Stimulated activated CD4-positive, alpha-beta T cell treated with anti-CD3 and anti-CD28 coated beads, Interleukin-12 subunit alpha, Interleukin-12 subunit beta, amount 100 ng/mL, for 48 hours (primary cell): ENCODE data around the gene MTSS2.

Experiments
- DNase-seq, 3 donors: peaks; one replicate each; pipeline ENCODE4 v3.0.0-alpha.2; 2020; ENCODE audit warnings: low read depth in 2 of 3, low spot score in 1 of 3

The MTSS2 gene

GRCh38 chr16:70715055-70715858 lies 29.4 kb upstream of the MTSS2 start:
- no peak for DNase-seq

DNA sequence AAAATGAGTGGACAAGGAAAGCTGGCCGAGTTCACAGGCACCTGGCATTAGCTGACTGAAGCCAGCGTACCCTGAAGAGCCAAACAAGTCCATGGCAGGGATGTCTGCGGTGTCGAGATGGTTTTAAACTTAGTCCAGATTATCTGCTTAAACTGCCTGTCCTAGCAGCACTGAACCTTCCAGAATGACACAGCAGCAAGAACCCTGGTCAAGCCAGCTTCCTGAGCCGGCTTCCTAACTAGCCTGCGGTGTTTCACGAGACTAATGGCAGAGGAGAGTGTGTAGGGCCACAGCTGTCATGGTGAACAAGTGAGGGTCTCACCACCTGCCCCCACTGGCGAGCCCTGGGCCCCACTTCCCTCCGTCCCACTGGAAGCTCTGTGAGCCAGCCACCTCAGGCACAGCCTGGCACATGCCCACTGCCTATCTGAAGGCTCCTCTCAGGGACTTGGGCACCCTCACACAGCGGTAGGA lies 28.8 kb upstream of the MTSS2 start:
- no peak for DNase-seq

GRCh38 chr16:70713824-70714223 lies 28.0 kb upstream of the MTSS2 start:
- DNase-seq = no peak

GRCh38 chr16:70713342-70713741 lies 27.5 kb upstream of the MTSS2 start:
- no peak for DNase-seq

GRCh38 chr16:70712942-70713341 lies 27.1 kb upstream of the MTSS2 start:
- DNase-seq = no peak

- DNase-seq = no peak
Measured at GRCh38 chr16:70712359-70712758, 26.5 kb upstream of the MTSS2 start.

DNA sequence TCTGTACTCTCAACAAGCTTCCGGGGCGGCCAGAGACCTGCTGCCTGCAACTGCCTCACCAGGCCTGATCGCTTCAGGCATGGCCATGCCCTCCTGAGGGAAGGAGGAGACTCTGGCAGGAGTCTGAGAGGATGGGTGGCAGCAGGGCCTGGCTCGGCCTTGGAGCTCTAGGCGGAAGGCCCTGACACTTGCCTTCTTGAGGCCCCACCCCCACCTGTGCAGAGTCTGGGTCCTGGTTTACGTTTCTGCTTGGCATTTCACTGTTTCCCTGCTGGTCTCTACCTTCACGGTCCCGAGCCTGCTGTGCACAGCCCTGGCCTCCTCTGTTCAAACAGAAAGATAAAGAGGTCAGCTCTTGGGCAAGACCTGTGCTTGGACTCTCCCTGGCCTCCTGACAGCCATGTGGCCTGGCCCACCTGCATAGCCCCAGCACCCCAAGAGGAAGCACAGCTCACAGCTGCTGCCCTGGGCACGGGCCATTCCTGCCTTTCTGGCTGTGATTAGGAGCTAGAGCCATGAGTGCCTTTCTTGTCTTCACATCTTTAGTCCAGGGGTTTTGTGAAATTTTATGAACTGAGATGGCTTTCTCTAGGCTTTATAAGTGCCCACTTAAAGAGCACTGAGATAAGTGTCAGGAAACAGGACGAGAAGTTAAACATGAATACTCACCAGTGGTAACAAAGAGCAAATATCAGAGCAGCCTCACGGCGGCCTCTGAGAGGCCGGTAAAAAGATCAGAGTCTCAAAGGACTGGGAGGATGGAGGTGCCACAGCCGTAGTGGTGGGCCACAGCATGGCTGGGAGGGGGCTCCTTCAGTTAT lies 25.6 kb upstream of the MTSS2 start:
- DNase-seq = no peak

- DNase-seq = no peak
Measured at GRCh38 chr16:70710422-70711210, 24.8 kb upstream of the MTSS2 start.

DNA sequence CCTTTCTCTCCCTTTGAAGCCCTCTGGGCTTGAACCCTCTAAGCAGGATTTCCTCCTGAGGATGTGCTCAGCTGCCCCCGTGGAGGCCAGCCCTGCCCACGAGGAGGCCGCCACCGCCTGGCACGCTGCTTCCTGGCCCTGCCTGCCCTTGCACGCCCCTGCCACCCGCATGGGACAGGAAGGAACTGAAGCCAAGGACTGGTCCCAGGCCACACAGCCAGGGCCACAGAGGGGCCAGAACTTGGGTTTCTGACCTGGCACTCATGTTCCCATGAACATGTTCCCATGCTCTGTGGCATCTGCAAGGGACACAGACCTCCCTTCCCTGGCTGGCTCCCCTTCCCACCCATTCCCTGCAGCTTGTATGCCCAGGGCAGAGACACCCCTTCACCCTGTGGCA lies 24.1 kb upstream of the MTSS2 start:
- no peak for DNase-seq

DNA sequence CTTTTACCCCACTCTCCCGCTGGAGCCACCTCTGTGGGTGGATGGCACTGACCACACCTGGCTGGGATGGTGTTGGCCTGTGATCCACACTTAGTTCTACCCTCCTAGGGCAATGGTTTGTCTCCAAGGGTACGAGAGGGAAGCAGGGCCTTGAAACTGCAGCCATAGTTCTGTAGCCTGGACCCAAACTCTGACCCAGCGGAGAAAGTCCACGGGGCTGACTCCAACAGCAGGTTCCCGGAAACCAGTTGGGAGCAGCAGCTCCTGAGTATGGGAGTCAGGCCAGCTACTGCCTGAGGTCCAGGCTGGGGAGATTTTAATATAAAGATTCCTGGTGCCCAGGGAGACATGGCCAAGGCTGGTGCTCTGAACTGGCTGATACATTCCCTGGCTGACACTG lies 23.6 kb upstream of the MTSS2 start:
- no peak for DNase-seq

DNA sequence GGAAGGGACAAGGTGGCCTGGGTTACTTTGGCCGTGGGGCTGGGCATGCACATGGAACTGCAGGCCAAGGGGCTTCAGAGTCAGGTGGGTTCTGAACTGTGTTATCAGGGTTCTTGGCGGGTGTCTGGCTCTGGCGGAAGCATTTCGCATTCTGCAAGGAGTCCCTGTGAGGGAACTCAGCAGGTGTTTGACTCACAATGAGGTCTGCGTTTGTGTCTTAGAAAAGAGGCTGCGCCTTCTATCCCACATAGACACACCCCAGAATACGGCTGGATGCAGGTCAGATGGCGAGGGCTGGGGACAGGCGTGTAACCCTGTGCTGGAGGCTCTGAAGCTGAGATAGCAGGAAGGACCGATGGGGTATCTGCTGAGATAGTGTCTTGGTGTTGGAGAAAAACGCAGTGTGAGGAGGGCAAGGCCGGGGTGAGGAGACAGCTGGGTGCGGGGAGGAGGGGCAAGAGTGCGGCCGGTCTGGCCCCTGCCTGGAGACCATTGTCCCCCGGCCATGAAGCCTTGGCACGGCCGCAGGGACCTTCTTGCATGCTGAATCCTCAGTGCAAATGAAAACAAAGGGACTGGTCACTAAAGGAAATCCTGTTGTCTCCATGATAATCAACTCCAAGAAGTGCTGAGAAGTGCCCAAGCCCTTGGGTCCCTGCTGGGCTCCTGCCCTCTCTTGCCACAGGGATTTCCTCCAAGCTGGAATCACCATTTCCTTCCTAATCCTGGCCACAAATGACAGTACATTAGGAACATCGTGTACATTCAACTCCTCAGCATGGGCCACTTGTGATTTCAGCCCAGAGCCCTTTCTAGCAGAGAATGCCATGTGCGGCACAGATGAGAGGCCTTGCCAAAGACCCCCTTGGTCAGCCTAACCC lies 22.8 kb upstream of the MTSS2 start:
- DNase-seq = no peak

DNA sequence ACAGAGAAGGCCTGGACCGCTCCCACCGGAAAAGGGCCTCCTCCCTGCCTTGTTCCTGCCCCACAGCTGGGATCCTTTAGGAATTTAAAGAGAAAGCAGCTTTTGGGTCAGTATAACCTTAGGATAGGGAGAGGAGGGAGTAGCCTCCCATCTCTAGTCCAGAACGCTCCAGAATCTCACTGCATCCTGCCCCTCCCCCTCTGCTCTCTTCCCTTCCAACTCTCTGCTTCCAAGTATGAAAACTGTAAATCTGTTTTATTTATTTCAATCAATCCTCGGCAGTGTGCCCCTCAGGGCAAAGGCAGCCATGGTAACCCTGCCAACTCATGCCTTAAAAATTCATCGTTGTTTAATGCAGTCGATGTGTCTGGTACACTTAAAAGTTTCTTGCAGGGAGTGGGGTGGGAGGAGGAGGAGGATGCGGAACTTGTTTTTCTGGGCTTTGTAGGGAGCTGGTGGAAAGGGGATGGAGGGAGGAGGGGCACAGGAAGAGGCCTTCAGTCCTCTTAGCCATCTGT lies 21.2 kb upstream of the MTSS2 start:
- DNase-seq = no peak

GRCh38 chr16:70705056-70705455 lies 19.2 kb upstream of the MTSS2 start:
- no peak for DNase-seq

- DNase-seq = no peak
Measured at GRCh38 chr16:70704586-70704985, 18.7 kb upstream of the MTSS2 start.

- no peak for DNase-seq
Measured at GRCh38 chr16:70703835-70704381, 18.1 kb upstream of the MTSS2 start.

- no peak for DNase-seq
Measured at GRCh38 chr16:70703041-70703834, 17.4 kb upstream of the MTSS2 start.

- DNase-seq = no peak
Measured at GRCh38 chr16:70702624-70703023, 16.8 kb upstream of the MTSS2 start.

DNA sequence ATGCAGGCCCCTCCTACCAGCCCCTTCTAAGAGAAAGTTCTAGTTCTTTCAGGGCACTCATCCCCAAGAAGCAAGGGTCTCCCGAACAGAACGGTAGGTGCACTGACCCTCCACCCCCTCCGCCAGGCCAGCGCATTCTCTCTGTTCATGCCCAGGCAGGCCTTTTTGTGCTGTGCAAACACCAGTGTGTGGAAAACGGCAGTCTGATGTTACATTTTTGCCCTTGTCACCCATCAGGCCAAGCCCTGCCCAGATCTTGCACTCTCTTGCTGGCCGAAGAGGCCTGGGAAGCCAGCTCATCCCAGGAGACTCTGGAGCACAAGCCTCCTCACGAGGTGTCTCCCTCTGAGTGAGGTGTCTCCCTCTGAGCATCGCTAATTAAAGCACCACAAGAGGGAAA lies 16.1 kb upstream of the MTSS2 start:
- DNase-seq = no peak

DNA sequence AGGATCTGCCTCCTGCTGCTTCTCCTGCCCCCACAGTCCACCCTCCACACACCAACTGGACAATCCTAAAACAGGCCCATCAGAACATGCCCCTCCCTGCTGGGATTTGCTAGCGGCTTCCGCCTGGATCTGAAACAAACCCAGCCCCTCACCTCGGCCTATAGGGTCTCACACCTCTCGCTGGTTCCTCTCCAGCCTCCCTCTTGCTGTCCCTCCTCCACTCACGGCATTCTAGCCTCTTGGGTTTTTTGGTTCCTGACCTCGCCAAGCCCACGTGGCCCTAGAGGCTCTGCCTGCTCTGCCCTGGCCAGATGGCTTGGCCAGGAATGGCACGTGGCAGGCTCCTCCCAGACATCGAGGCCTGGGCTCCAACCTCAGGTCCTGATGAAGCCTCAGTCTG lies 15.7 kb upstream of the MTSS2 start:
- DNase-seq = no peak
